HepG2 (cell line): ENCODE results near the gene COPB2. TPM values are rescaled to one million over a fixed set of nuclear protein-coding genes. Genes with fewer than 3 reads are reported as not detected.
"Not testable (repeated sequence)": the region's sequence is repeated elsewhere in the genome, so short reads cannot be mapped to it uniquely, and the experiment has no call there.

Experiments used
- ATAC-seq: fragments of 200-7000 bp; cut with Tn5 transposase; 3 replicates; pipeline ENCODE4 v1.9.1; 2020; ENCODE audit warnings: mild to moderate bottlenecking, moderate library complexity
- BruUV-seq: library from RNA; stranded (reverse); fragments of 400-500 nt; replicated peaks from 2 replicates; lab custom pipeline; 2021; lab: Mats Ljungman, UMichigan
- CTCF ChIA-PET: fragments of 300-600 bp; formaldehyde crosslinking; extraction: SDS; loops from one replicate; lab custom pipeline; 2021; ENCODE audit warnings: low total read pairs, inconsistent platforms, low intra/inter-chr PET ratio; lab: Yijun Ruan, JAX
- POLR2A ChIA-PET: fragments of 350-600 bp; sonication (Branson Sonifier 250); formaldehyde crosslinking; loops from one replicate; lab custom pipeline; 2020; ENCODE audit warnings: antibody characterized with exemption, inconsistent platforms; lab: Yijun Ruan, JAX
- DNase-seq: peaks from one replicate; pipeline ENCODE4 v3.0.0-alpha.2; 2015; ENCODE audit warnings: low spot score
- FAIRE-seq: peaks from 3 replicates; lab custom pipeline; 2011; peaks lifted over from hg19 to GRCh38; lab: Jason Lieb, UNC
- H2AFZ ChIP-seq: one replicate; pipeline ENCODE4 v1.6.1; 2011; ENCODE audit warnings: low read length, inconsistent platforms
- H3K27ac ChIP-seq: fragments of 300-600 bp; 3 replicates; pipeline ENCODE4 v1.8.0; 2011; ENCODE audit warnings: mixed run types, mild to moderate bottlenecking, mixed read lengths, low read length, inconsistent platforms; ENCODE audit not compliant: insufficient read depth; ENCODE audit errors: extremely low read length
- H3K27me3 ChIP-seq, 2 experiments: fragments of 200-600 bp in 1 of 2; 2 replicates in 1 of 2; 3 replicates in 1 of 2; pipeline versions ENCODE4 v1.6.0 to v1.8.0; 2011; ENCODE audit warnings: low read length in 2 of 2, mild to moderate bottlenecking in 2 of 2, moderate library complexity in 2 of 2, inconsistent platforms in 1 of 2; ENCODE audit not compliant: insufficient read depth in 2 of 2, control insufficient read depth in 1 of 2
- H3K36me3 ChIP-seq, 2 experiments: fragments of 200-600 bp in 1 of 2; replicated peaks in 1 of 2; 2 replicates in 1 of 2; 3 replicates in 1 of 2; pipeline versions ENCODE4 v1.5.1 to v1.8.0; 2011; ENCODE audit warnings: low read length in 2 of 2, inconsistent platforms in 1 of 2; ENCODE audit not compliant: insufficient read depth in 2 of 2, control insufficient read depth in 1 of 2
- H3K4me1 ChIP-seq: 2 replicates; pipeline ENCODE4 v1.5.1; 2012; ENCODE audit warnings: low read length, inconsistent platforms; ENCODE audit not compliant: insufficient read depth
- H3K4me2 ChIP-seq: 2 replicates; pipeline ENCODE4 v1.6.0; 2011; ENCODE audit warnings: low read depth, low read length, inconsistent platforms
- H3K4me3 ChIP-seq, 3 experiments: fragments of 200-600 bp in 1 of 3; sonication (generic), shearing (Covaris generic) in 1 of 3; replicated peaks in 1 of 3; 2 replicates each; pipeline ENCODE4 v1.5.1; 2011 to 2016; ENCODE audit warnings: low read length in 3 of 3, inconsistent platforms in 2 of 3, low read depth in 2 of 3, mild to moderate bottlenecking in 2 of 3, control low read depth in 1 of 3, mixed read lengths in 1 of 3; ENCODE audit not compliant: insufficient read depth in 1 of 3
- H3K79me2 ChIP-seq: one replicate; pipeline ENCODE4 v1.6.1; 2011; ENCODE audit warnings: low read length, inconsistent platforms; ENCODE audit not compliant: insufficient read depth
- H3K9ac ChIP-seq: 2 replicates; pipeline ENCODE4 v1.6.0; 2011; ENCODE audit warnings: mild to moderate bottlenecking, low read depth, low read length, inconsistent platforms; ENCODE audit not compliant: insufficient read depth
- H3K9me3 ChIP-seq: 2 replicates; pipeline ENCODE4 v1.5.1; 2012; ENCODE audit warnings: mild to moderate bottlenecking, low read length
- H4K20me1 ChIP-seq: 2 replicates; pipeline ENCODE4 v1.6.0; 2011; ENCODE audit warnings: inconsistent platforms, mild to moderate bottlenecking, low read length, moderate library complexity; ENCODE audit not compliant: insufficient read depth
- CBFB ChIP-seq: sonication (generic); formaldehyde crosslinking; IDR thresholded peaks from 2 replicates; pipeline ENCODE4 v1.4.0; 2020; ENCODE audit warnings: missing genetic modification reagents
- TCF7L2 ChIP-seq: IDR thresholded peaks from 2 replicates; pipeline ENCODE4 v1.6.1; 2011; ENCODE audit warnings: mild to moderate bottlenecking, low read depth, low read length, moderate library complexity
- TP53 ChIP-seq: sonication (generic); formaldehyde crosslinking; conservative IDR thresholded peaks from 2 replicates; pipeline ENCODE4 v1.4.0; 2020; ENCODE audit warnings: missing genetic modification reagents
- ZNF160 ChIP-seq: sonication (generic); formaldehyde crosslinking; IDR thresholded peaks from 2 replicates; pipeline ENCODE4 v1.8.0; 2022; ENCODE audit warnings: mild to moderate bottlenecking, inconsistent platforms, missing genetic modification reagents
- ZNF30 ChIP-seq: sonication (generic); formaldehyde crosslinking; IDR thresholded peaks from 2 replicates; pipeline ENCODE4 v1.5.0; 2020; ENCODE audit warnings: mild to moderate bottlenecking, missing genetic modification reagents
- ZNF317 ChIP-seq: sonication (generic); formaldehyde crosslinking; IDR thresholded peaks from 2 replicates; pipeline ENCODE4 v1.5.0; 2020; ENCODE audit warnings: mild to moderate bottlenecking, missing genetic modification reagents
- ZNF703 ChIP-seq: sonication (generic); formaldehyde crosslinking; IDR thresholded peaks from 2 replicates; pipeline ENCODE4 v1.5.1; 2020; ENCODE audit warnings: missing genetic modification reagents, mild to moderate bottlenecking, moderate library complexity, borderline replicate concordance
- WGBS: methylation state at CpG from one replicate; pipeline ENCODE4 v1.1.6; 2017; ENCODE audit warnings: low lambda C conversion rate; 5-methylcytosine and 5-hydroxymethylcytosine counted together
- in situ Hi-C: cut with HindIII; loops from 2 replicates; pipeline ENCODE4 v1.10.0; 2017; ENCODE audit warnings: low pct_unique_long_range_greater_than_20kb; ENCODE audit not compliant: extremely low pct_ligation_motif_present
- intact Hi-C: fragments of 100-400 bp; cut with micrococcal nuclease; formaldehyde crosslinking; loops from one replicate; pipeline ENCODE4 v1.10.0; 2022; ENCODE audit not compliant: unreplicated experiment
- polyA plus RNA-seq, 8 experiments: library from polyadenylated mRNA; depleted of rRNA in 3 of 8; stranded (reverse) in 7 of 8; unstranded in 1 of 8; fragments of >200 nt; fragmentation: Illumina TruSeq in 4 of 8; extraction: Trizol in 4 of 8; gene quantifications; 2 replicates each; pipeline versions ENCODE4 v1.2.1 to v1.2.3, GENCODE V29; 2011 to 2016; ENCODE audit warnings: low read depth in 4 of 8, missing spikeins in 1 of 8, mixed read lengths in 1 of 8; ENCODE audit not compliant: insufficient read depth in 1 of 8
- total RNA-seq, 5 experiments: library from RNA; depleted of rRNA; stranded (reverse); fragments of >200 nt; fragmentation: Illumina TruSeq; extraction: Trizol; gene quantifications; 2 replicates each; pipeline ENCODE4 v1.2.3, GENCODE V29; 2016; ENCODE audit warnings: low read depth in 1 of 5
- TF ChIP-seq, protein P1 (sequence below): sonication (generic); formaldehyde crosslinking; conservative IDR thresholded peaks from 2 replicates; pipeline ENCODE4 v1.4.0; 2020; ENCODE audit warnings: missing genetic modification reagents
- TF ChIP-seq, protein P2 (sequence below): sonication (generic); formaldehyde crosslinking; IDR thresholded peaks from 2 replicates; pipeline ENCODE4 v1.4.0; 2020; ENCODE audit warnings: missing genetic modification reagents

COPB2 gene
- total and polyA plus RNA-seq, 2 of the 13 experiments (the other 11 are each of a cell fraction or from before 2014, with no cell fraction given): 83.3 to 217 TPM

DNA sequence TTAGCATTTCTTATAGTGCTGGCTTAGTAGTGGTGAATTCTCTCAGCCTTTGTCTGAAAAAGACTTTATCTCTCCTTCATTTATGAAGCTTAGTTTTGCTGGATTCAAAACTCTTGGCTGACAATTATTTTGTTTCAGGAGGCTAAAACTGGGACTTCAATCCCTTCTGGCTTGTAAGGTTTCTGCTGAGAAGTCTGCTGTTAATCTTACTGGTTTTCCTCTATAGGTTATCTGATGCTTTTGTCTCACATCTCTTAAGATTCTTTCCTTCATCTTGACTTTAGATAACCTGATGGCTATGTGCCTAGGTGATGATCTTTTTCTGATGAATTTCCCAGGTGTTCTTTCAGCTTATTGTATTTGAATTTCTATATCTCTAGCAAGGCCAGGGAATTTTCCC lies 23.4 kb upstream of the COPB2 start:
- POLR2A ChIA-PET, H3K27ac ChIP-seq, CTCF ChIA-PET: not testable (repeated sequence)

DNA sequence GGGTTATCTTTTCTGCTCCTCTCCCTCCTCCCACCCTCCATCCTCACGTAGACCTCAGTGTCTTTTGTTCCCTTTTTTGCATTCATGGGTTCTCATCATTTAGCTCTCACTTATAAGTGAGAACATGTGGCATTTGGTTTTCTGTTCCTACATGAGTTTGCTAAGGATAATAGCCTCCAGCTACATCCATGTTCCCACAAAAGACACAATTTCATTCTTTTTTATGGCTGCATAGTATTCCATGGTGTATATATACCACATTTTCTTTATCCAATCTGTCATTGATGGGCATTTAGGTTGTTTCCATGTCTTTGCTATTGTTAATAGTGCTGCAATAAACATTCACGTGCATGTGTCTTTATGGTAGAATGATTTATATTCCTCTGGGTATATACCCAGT lies 11.7 kb upstream of the COPB2 start:
- BruUV-seq, H4K20me1 ChIP-seq, DNase-seq, H3K27me3 ChIP-seq, H3K27ac ChIP-seq, H3K9me3 ChIP-seq, POLR2A ChIA-PET, in situ Hi-C loops, H3K9ac ChIP-seq, H3K79me2 ChIP-seq, H3K4me3 ChIP-seq, H3K4me2 ChIP-seq, intact Hi-C loops, FAIRE-seq, H3K4me1 ChIP-seq, ATAC-seq, CTCF ChIA-PET, H3K36me3 ChIP-seq, H2AFZ ChIP-seq: not testable (repeated sequence)
- WGBS: 40% methylated on average over 2 of the region's 2 CpGs

More for the DNA sequence above, 23.4 kb upstream of the COPB2 start:
- peak; percentile 92 for TF ChIP-seq ZNF317
- TF ChIP-seq, all 625 proteins: peak for 1; not testable (repeated sequence) for 624
- H3K4me1 ChIP-seq, H3K4me3 ChIP-seq, DNase-seq, in situ Hi-C loops, H2AFZ ChIP-seq, H3K36me3 ChIP-seq, H3K79me2 ChIP-seq, H3K9ac ChIP-seq, FAIRE-seq, BruUV-seq, H4K20me1 ChIP-seq, H3K27me3 ChIP-seq, H3K9me3 ChIP-seq, H3K4me2 ChIP-seq, ATAC-seq: not testable (repeated sequence)
- intact Hi-C loops: loop anchor here (1.0 kb wide), 1 partner anchor 34 kb away; no protein-coding TSS in a partner anchor

DNA sequence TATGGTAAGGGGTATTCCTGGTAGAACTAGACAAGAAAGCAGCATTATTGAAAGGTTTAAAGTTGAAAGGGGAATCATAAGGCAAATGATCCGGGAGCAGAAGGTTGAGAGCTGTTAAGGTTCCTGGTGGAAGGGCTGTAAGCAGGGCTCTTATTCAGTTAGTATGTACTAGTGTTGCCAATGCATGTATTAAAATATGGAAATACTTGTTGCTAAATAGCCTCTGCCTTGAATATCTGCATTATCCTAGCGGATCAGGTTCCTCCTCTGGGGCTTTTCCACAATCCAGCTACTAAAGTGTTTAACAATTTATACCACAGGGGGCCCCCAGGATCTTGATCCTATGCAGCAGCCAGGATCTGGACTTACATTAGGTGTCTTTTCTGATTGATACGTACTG lies 7.3 kb upstream of the COPB2 start:
- H3K9ac ChIP-seq: no peak overlapping the region
- in situ Hi-C loops (no loop called here), intact Hi-C loops (no loop called here)
- no peaks in the 10 kb centered on the region for H3K4me1 ChIP-seq
- 79% methylated on average over 3 of the region's 3 CpGs for WGBS
- no peaks in the 10 kb centered on the region for H4K20me1 ChIP-seq
- no peak overlapping the region for H3K4me2 ChIP-seq
- no peak for FAIRE-seq
- H3K27ac ChIP-seq: no peak overlapping the region
- no peaks in the 10 kb centered on the region for H3K36me3 ChIP-seq
- H2AFZ ChIP-seq: no peak overlapping the region
- no peaks in the 10 kb centered on the region for H3K9me3 ChIP-seq
- no peak overlapping the region for H3K4me3 ChIP-seq
- ChIA-PET CTCF (no interaction called here), POLR2A (no interaction called here)
- BruUV-seq: no TSS peak
- no peak for ATAC-seq
- no peaks in the 10 kb centered on the region for H3K27me3 ChIP-seq
- DNase-seq: no peak
- no peaks in the 10 kb centered on the region for H3K79me2 ChIP-seq
- TF ChIP-seq CBFB (CRISPR knock-in tag) (no peak), TP53 (no peak), ZNF30 (CRISPR knock-in tag) (no peak), ZNF160 (CRISPR knock-in tag) (no peak), TCF7L2 (no peak), ZNF703 (no peak)
- TF ChIP-seq, protein P1, sequence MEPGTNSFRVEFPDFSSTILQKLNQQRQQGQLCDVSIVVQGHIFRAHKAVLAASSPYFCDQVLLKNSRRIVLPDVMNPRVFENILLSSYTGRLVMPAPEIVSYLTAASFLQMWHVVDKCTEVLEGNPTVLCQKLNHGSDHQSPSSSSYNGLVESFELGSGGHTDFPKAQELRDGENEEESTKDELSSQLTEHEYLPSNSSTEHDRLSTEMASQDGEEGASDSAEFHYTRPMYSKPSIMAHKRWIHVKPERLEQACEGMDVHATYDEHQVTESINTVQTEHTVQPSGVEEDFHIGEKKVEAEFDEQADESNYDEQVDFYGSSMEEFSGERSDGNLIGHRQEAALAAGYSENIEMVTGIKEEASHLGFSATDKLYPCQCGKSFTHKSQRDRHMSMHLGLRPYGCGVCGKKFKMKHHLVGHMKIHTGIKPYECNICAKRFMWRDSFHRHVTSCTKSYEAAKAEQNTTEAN: no peak
- TF ChIP-seq, protein P2, sequence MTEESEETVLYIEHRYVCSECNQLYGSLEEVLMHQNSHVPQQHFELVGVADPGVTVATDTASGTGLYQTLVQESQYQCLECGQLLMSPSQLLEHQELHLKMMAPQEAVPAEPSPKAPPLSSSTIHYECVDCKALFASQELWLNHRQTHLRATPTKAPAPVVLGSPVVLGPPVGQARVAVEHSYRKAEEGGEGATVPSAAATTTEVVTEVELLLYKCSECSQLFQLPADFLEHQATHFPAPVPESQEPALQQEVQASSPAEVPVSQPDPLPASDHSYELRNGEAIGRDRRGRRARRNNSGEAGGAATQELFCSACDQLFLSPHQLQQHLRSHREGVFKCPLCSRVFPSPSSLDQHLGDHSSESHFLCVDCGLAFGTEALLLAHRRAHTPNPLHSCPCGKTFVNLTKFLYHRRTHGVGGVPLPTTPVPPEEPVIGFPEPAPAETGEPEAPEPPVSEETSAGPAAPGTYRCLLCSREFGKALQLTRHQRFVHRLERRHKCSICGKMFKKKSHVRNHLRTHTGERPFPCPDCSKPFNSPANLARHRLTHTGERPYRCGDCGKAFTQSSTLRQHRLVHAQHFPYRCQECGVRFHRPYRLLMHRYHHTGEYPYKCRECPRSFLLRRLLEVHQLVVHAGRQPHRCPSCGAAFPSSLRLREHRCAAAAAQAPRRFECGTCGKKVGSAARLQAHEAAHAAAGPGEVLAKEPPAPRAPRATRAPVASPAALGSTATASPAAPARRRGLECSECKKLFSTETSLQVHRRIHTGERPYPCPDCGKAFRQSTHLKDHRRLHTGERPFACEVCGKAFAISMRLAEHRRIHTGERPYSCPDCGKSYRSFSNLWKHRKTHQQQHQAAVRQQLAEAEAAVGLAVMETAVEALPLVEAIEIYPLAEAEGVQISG (CRISPR knock-in tag): no peak
